Heart left ventricle (tissue), 16 donors: ENCODE results near the gene KTN1. TPM values are rescaled to one million over a fixed set of nuclear protein-coding genes. Genes with fewer than 3 reads are reported as not detected.

Source experiments
- ATAC-seq, 4 donors: fragments of 200-7000 bp; cut with Tn5 transposase; one replicate each; pipeline ENCODE4 v1.9.1; 2020 to 2022; ENCODE audit warnings: moderate library complexity in 4 of 4, mild to moderate bottlenecking in 3 of 4, moderate number of reproducible peaks in 1 of 4
- DNase-seq, 5 donors: peaks; one replicate each; pipeline ENCODE4 v3.0.0-alpha.2; 2020
- H3K27ac ChIP-seq, 12 donors: fragments of 200-600 bp; sonication (generic) in 4 of 12; one replicate each; pipeline versions ENCODE4 v1.5.0 to v1.8.0; 2016 to 2022; ENCODE audit warnings: mild to moderate bottlenecking in 2 of 12
- H3K27me3 ChIP-seq, 9 donors: fragments of 200-600 bp; sonication (generic) in 2 of 9; one replicate each; pipeline versions ENCODE4 v1.5.1 to v1.8.0; 2016 to 2022; ENCODE audit warnings: mild to moderate bottlenecking in 3 of 9
- H3K36me3 ChIP-seq, 9 donors: fragments of 200-600 bp; sonication (generic) in 2 of 9; one replicate each; pipeline versions ENCODE4 v1.5.0 to v1.8.0; 2018 to 2022; ENCODE audit warnings: mild to moderate bottlenecking in 2 of 9
- H3K4me1 ChIP-seq, 12 donors: fragments of 200-600 bp; sonication (generic) in 4 of 12; one replicate each; pipeline versions ENCODE4 v1.5.0 to v1.8.0; 2016 to 2022; ENCODE audit warnings: mild to moderate bottlenecking in 3 of 12
- H3K4me3 ChIP-seq, 12 donors: fragments of 200-600 bp; sonication (generic) in 4 of 12; one replicate each; pipeline versions ENCODE4 v1.5.0 to v1.8.0; 2017 to 2022; ENCODE audit warnings: mild to moderate bottlenecking in 9 of 12, moderate library complexity in 4 of 12
- H3K9me3 ChIP-seq, 12 donors: fragments of 200-600 bp; sonication (generic) in 4 of 12; one replicate each; pipeline versions ENCODE4 v1.5.0 to v1.8.0; 2016 to 2022; ENCODE audit warnings: mild to moderate bottlenecking in 1 of 12
- CTCF ChIP-seq, 12 donors: fragments of 200-600 bp; sonication (generic) in 4 of 12; IDR thresholded peaks; one replicate each; pipeline versions ENCODE4 v1.5.0 to v1.8.0; 2018 to 2022; ENCODE audit warnings: antibody characterized with exemption in 12 of 12, mild to moderate bottlenecking in 5 of 12
- POLR2A ChIP-seq, 2 donors: fragments of 450-650 bp; IDR thresholded peaks; one replicate each; pipeline ENCODE4 v1.6.1; 2017; ENCODE audit warnings: antibody characterized with exemption in 2 of 2, mild to moderate bottlenecking in 2 of 2, moderate library complexity in 2 of 2
- WGBS, 4 donors: extraction: QIAGEN DNeasy Blood & Tissue Kit in 2 of 4; methylation state at CpG; one replicate each; pipeline versions ENCODE4 v1.1.5 to v1.1.7; 2013 to 2018; 5-methylcytosine and 5-hydroxymethylcytosine counted together
- intact Hi-C, 10 donors: fragments of 100-400 bp; cut with DNase I; formaldehyde crosslinking; loops; one replicate each; pipeline versions ENCODE4 v1.11.1 to v1.14.2; 2022
- polyA plus RNA-seq, 2 donors: library from polyadenylated mRNA; stranded (reverse); fragments of 200-250 nt; gene quantifications; one replicate each; pipeline ENCODE4 v1.2.3, GENCODE V29; 2013
- total RNA-seq, 9 donors: library from RNA; depleted of rRNA in 2 of 9; stranded (reverse); fragments of >200 nt in 2 of 9; fragmentation: NEBNext Ultra II Directional in 3 of 9; extraction: Animal tissue kit (Norgen Biotek cat#: 25700) in 3 of 9; gene quantifications; one replicate each; pipeline versions ENCODE4 v1.1.0 to v1.2.4, GENCODE V29; 2016 to 2023
- donor health status: ischemic (EF 13 %, LVEDD 7.1; RV severe dilation, severe dysfunction).
- donor health status: healthy with polysubstance abuse.
- donor health status: DM: no; HTN: yes; CAD: no.
- donor health status: DM: no; HTN: no; CAD: no.
- donor health status: ischemic (EF 25% LVEDD 6.9; RV normal size, moderate dysfunction).
- donor health status: ischemic (EF 25% LVEDD 5.7; RV mildly dilated, moderate dysfunction).
- donor health status: healthy.
- donor health status: DM: yes; HTN: yes; CAD: no.
- donor health status: ischemic (EF 35%, LVEDD 5.7; RV mildly dilated, moderate dysfunction).
- donor health status: nonischemic (EF 11% LVEDD 7.7; RV severe dilation, severe dysfunction).
- donor health status: DM: yes; HTN: yes; CAD: no.
- donor health status: PGD.
- donor health status: ischemic (EF 29% LVEDD 5.4; RV normal size, mild dysfunction).
- donor health status: nonischemic (EF 23%, LVEDD 6.1; RV moderate dilation, normal function).

Gene KTN1
- total and polyA plus RNA-seq, 11 donors: 150 to 340 (median 249) TPM

GRCh38 chr14:55533960-55534359 is 46.0 kb upstream of the KTN1 start:
- Histone ChIP-seq H3K4me1 (no peaks in the 10 kb centered on the region), H3K9me3 (peaks cover 0 to 14% (median 2%) of the 10 kb centered on the region in 12 donors), H3K4me3 (no peak overlapping the region), H3K27ac (no peak overlapping the region), H3K36me3 (no peaks in the 10 kb centered on the region), H3K27me3 (no peaks in the 10 kb centered on the region)
- ATAC-seq (no peak), DNase-seq (no peak)
- intact Hi-C loops: no loop called here
- WGBS, 4 donors: 58 to 73% (median 69%) methylated on average over 5 of the region's 5 CpGs
- TF ChIP-seq CTCF (IDR thresholded peaks at IDR 0.05): no peak
- no peak for TF ChIP-seq POLR2A (IDR thresholded peaks at IDR 0.05)

- H3K36me3 ChIP-seq: no peaks in the 10 kb centered on the region
- no peak for DNase-seq
- no peak overlapping the region for H3K27ac ChIP-seq
- TF ChIP-seq POLR2A (IDR thresholded peaks at IDR 0.05): no peak
- no peak for TF ChIP-seq CTCF (IDR thresholded peaks at IDR 0.05)
- no peak for ATAC-seq
- intact Hi-C loops: no loop called here
- no peaks in the 10 kb centered on the region for H3K4me1 ChIP-seq
- H3K9me3 ChIP-seq: peaks cover 0 to 14% (median 2%) of the 10 kb centered on the region in 12 donors
- H3K4me3 ChIP-seq: no peak overlapping the region
- H3K27me3 ChIP-seq: no peaks in the 10 kb centered on the region
- WGBS, 4 donors: 74 to 87% (median 77%) methylated on average over 2 of the region's 2 CpGs
Observed at GRCh38 chr14:55535516-55536203, 44.3 kb upstream of the KTN1 start.

GRCh38 chr14:55536204-55536708 is 43.8 kb upstream of the KTN1 start:
- H3K27ac ChIP-seq: no peak overlapping the region
- peaks cover 0 to 14% (median 2%) of the 10 kb centered on the region in 12 donors for H3K9me3 ChIP-seq
- DNase-seq (no peak), ATAC-seq (no peak)
- intact Hi-C loops: no loop called here
- no peaks in the 10 kb centered on the region for H3K36me3 ChIP-seq
- H3K4me1 ChIP-seq: no peaks in the 10 kb centered on the region
- no peak overlapping the region for H3K4me3 ChIP-seq
- no peaks in the 10 kb centered on the region for H3K27me3 ChIP-seq
- TF ChIP-seq POLR2A (IDR thresholded peaks at IDR 0.05): no peak
- TF ChIP-seq CTCF (IDR thresholded peaks at IDR 0.05): no peak

- intact Hi-C loops: no loop called here
- TF ChIP-seq CTCF (IDR thresholded peaks at IDR 0.05) (no peak), POLR2A (IDR thresholded peaks at IDR 0.05) (no peak)
- peaks cover 0 to 14% (median 2%) of the 10 kb centered on the region in 12 donors for H3K9me3 ChIP-seq
Observed at GRCh38 chr14:55537782-55538181, 42.2 kb upstream of the KTN1 start.

More at GRCh38 chr14:55537782-55538181, 42.2 kb upstream of the KTN1 start:
- no peak overlapping the region for H3K27ac ChIP-seq
- ATAC-seq (no peak), DNase-seq (no peak)
- H3K27me3 ChIP-seq: no peaks in the 10 kb centered on the region
- H3K36me3 ChIP-seq: no peaks in the 10 kb centered on the region
- no peaks in the 10 kb centered on the region for H3K4me1 ChIP-seq
- no peak overlapping the region for H3K4me3 ChIP-seq
